Stimulated activated CD8-positive, alpha-beta memory T cell treated with anti-CD3 and anti-CD28 coated beads, Interleukin-12 subunit alpha, Interleukin-12 subunit beta, amount 100 ng/mL, for 24 hours (primary cell): ENCODE measurements around the gene SNAPC2.
"Not testable (repeated sequence)": the region's sequence is repeated elsewhere in the genome, so short reads cannot be mapped to it uniquely, and the experiment has no call there.

Source experiments
- DNase-seq: peaks from one replicate; pipeline ENCODE4 v3.0.0-alpha.2; 2020; ENCODE audit errors: extremely low read depth

The SNAPC2 gene

DNA sequence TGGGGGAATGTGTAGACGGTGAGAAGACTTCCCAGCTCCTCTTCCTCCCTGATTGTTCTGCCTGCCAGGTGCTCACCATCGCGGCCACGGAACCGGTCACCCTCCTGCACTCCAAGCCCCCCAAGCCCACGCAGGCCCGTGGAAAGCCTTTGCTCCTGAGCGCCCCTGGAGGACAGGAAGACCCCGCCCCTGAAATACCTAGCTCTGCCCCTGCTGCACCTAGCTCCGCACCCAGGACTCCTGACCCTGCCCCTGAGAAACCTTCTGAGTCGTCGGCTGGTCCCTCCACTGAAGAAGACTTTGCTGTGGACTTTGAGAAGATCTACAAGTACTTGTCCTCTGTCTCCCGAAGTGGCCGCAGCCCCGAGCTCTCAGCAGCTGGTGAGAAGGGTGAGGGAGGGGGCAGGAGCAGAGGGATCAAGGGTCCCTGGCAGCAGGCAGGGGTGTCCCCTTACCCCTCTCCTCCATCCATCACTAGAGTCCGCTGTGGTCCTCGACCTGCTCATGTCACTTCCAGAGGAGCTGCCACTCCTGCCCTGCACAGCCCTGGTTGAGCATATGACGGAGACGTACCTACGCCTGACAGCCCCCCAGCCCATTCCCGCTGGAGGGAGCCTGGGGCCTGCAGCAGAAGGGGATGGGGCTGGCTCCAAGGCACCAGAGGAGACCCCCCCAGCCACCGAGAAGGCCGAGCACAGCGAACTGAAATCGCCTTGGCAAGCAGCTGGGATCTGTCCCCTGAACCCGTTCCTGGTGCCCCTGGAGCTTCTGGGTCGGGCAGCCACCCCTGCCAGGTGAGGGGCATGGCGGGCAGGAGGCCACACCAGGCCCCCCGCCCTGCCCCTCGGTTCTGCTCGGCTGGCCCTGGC, 2.1 kb downstream of the SNAPC2 start:
- DNase-seq = no peak

DNA sequence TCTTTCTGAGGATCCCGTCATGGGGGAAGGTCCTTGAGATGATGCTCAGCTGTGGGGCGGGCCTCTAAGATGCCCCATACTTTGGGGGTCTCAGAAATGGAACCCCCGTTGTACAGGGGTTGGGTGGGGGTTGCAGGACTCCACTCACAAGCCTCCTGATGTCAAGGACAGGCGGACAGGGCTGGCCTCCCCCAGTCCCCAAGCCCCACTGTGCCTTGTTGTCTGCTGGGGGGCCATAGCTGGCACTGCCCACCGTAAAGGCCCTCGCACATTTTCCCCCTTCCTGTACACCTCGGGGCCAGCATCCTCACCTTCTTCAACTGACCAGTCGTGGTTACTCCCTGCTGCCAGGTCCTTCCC, 2.7 kb downstream of the SNAPC2 start:
- no peak for DNase-seq

- no peak for DNase-seq
Observed at GRCh38 chr19:7923295-7924191, 3.4 kb downstream of the SNAPC2 start.

- no peak for DNase-seq
Observed at GRCh38 chr19:7924241-7924640, 4.1 kb downstream of the SNAPC2 start.

DNA sequence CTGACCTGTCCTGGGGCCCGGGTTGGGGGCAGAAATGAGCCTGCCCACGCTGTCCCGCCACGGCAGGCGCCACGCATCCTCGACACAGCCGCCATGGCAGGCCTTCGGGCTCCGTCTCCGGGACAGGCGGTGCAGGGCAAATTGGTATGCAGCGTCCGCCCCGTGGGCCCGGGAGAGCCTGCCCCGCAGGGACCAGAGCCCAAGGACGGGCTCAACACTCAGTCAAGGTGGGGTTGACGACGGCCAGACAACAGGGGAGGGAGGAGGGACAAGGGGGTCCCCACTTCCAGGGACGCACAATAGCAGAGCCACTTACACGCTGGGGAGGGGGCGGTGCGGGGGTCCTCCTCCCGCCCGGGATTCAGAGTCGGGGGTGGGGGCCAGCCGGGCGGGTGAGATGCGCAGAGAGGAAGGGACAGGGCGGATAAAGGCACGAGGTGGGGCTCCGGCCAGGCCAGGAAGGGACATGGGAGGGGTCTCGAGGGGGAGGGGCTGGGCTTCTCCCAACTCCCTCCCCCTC, 4.6 kb downstream of the SNAPC2 start:
- DNase-seq = no peak

DNA sequence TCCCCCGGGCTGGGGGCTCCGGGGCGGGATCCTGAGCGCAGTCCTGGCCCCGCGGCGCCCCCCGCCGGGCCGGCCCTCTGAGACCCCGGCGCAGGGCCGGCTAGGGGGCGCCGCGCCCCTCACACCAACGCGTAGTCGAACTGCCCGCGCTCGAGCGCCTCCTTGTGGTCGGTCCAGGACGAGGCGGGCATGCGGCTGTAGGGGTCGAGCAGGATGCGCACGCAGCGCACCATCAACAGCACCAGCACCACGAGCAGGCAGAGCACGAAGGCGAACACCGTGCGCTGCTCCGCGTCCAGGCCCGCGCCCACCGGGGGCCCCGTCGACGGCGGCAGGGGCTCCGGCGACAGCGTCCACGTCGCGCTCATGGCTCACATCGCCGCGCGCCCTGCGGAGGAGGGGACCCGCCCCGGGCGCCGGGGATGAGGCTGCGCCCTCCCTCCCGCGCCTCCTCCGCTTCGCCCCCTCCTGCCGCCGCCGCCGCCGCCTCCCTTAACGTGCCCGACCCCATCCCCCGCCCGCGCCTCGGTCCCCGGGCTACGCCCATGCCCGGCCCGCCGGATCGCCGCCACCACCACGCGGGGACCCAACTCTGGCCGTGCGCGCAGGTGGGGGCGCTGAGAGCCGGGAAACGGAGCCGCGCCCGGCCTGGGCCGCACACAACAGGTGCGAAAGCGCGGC, 5.2 kb downstream of the SNAPC2 start:
- DNase-seq = no peak

GRCh38 chr19:7926021-7926726, 6.0 kb downstream of the SNAPC2 start, which contains the start of gene CTXN1:
TSS of gene CTXN1 (minus strand) at chr19:7926135. CDS start at chr19:7925538, 597 bp downstream.
- no peak for DNase-seq

DNA sequence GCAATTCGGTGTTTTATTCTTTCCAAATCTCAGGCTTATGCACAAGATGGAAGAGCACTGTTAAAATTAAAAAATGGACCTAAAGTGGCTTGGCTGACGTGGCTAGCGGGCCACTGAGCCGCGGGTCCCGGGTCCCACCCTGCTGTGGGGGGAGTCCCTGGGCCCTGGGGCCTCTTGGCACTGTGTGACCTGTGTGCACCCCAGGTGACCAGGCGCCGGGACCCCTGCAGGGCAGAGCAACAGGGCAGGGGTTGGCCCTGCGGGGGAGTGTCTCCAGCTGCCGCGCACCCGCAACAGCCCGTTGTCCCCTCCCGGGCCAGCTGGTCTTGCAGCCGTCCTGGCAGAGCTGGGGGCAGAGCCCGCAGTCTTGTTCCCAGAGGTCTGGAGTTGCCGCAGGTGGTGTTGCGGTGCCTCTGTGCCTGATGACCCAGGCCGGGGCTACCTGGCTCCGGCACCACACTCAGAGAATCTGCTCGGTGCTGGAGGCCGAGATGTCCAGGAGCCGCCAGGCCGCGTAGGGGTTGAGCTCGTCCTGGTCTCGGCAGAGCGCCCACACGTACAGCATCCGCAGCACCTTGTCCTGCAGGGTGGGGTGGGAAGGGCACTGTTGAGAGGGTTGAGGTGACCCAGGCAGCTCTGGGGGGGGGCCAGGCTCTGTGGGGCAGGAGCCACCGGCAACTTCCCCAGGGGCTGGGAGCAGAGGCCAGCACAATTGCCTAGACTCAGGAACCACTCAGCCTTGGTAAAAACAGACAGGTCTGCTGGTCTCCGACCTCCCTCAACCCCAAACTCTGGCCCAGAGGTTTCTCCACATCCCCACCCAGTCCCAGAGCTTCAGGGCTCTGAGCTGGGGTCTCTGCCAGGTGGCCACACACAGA, 6.8 kb downstream of the SNAPC2 start:
- DNase-seq = no peak

DNA sequence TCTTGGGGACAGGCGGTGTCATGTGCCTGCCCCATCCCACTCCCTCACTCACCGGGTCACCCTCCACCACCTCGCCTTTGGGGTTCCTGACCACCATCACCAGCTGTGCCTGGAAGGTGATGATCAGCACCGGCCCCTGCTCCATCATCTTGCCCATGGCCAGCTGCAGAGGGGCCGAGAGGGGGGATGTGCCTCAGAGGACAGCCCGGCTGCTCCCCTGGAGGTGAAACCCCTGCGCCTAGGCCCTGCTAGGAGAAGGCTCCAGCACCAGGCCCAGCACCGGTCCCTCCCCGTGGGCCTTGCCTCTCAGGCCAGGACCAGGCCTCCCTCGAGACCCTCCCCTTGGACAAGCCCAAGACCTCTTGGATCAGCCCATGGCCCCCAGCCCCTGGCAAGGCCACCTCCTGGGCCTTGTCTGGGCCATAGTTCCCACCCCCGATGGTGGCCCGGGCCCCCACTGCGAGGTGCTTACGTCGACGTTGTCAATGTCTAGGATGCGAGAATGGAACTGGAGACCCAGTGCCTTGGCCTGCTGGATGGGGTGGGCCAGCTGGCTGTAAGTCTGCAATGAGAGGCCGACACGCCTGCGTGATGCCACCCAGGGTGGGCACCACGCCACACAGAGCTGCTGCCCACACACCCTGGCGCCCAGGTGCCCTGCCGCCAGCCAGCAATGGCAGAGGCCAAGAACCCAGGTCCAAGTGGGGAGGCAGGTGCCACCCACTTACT, 7.6 kb downstream of the SNAPC2 start:
- DNase-seq = no peak

DNA sequence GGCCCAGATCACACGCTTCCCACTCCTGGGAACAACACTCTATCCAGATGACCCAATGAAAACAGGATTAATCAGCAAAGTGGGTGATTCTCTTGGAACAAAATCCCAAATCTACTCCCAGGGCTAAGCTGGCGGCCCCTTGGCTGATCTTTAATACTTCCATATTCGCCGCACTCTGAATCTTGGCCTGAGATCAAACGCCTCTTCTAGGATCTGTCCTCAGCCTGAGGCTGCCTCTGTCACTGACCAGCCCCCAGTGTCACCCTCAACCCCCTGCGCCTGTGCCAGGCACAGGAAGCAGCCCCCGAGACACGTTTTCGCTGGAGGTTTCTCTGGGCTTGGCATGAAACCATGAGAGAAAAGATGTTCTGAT, 8.2 kb downstream of the SNAPC2 start:
- DNase-seq = no peak

- no peak for DNase-seq
Observed at GRCh38 chr19:7928741-7929701, 8.9 kb downstream of the SNAPC2 start.

- not testable (repeated sequence) for DNase-seq
Observed at GRCh38 chr19:7930030-7930429, 9.9 kb downstream of the SNAPC2 start.

GRCh38 chr19:7930765-7931164, 10.6 kb downstream of the SNAPC2 start:
- DNase-seq = no peak

DNA sequence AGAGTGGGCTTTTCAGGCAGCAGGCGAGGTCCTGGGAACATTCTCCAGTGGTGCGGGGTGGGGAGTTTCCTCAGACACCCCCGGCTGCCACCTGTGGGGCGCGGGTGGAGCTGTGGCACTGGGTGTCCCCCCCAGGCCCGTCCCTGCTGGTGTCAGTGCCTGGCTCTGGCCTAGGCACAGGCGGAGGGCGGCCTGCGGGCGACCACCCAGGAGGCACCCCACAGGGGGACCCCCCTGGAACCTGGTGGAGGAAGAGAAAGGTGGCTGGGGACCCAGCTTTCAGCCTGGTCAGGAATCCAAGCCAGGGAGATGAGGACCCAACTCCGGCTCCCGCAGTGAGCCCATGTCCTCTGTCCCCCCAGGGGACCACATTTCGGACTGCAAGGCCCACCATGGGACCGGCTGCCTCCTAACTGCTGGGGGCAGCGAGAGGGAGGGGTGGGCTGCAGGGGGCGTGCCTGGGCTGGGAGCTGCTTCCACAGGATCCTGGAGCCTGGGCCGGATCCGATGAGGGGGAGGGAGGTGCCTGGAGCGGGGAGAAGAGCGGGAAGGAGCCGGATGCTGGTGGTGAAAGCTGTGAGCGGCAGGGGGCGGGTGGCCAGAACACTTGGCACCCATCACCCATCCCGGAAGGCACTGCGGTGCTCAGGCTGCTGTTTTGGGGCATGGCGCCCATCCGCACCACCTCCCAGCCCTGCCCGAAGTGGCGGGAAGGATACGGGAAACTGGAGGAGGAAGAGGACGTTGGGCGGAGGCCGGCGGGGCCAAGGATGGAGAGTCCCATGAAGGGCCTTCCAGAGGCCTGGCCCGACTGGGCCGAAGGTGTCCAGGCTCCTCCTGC, 11.3 kb downstream of the SNAPC2 start:
- no peak for DNase-seq

DNA sequence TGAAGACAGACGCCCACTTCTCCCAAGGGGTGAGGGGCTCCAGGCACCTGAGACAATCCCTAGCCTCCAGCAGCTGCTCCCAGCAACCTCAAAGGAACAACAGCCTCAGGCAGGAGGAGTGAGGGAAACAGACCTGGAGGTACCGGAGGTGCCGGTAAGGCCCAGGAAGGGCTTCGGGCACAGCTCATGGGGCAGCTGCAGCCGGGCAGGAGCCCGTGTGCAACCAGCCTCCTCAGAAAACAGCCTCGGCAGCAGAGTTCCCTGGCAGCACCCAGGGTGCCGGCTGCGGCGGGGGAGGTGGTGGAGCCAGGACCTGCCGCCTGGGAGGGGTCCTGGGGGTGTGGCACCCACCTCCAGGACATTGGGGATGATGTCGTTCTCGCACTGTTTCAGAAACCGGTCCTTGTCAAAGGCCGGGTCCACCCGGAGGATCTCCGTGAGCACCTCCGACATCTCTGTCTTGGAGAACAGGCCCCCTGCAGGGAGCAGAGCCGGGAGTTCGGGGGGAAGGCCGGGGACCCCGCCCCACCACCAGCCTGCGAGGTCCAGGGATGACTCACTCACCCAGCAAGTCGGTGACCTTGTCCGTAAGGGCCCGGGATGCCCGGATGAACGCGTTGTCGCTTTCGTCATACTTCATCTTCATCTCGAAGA, 12.3 kb downstream of the SNAPC2 start:
- DNase-seq = no peak

DNA sequence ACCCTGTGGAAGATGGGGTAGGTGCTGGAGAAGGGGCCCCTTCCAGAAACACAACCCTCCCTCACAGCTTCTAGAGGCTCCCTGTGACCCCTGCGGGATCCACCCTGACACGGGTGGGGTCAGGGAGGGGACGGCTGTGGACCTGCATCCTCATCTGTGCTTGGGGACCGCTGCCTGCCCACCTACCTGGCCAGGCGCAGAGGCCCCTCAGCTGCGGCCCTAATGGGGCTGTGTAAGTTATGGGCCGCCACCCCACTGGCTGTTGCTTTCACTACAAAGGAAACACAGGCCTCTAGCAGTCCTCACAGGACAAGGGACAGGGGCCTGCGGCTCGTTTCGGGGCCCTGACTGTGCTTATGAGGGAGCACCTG, 12.8 kb downstream of the SNAPC2 start:
- no peak for DNase-seq

- DNase-seq = no peak
Observed at GRCh38 chr19:7933411-7933810, 13.3 kb downstream of the SNAPC2 start.
